HG02763 (cell line): ENCODE results near the gene SRSF5.

ENCODE experiments used
- ATAC-seq: cut with Tn5 transposase; IDR thresholded peaks from one replicate; pipeline ENCODE4 v1.9.1; 2021; ENCODE audit warnings: mild to moderate bottlenecking, moderate library complexity; ENCODE audit not compliant: unreplicated experiment

The SRSF5 gene

DNA sequence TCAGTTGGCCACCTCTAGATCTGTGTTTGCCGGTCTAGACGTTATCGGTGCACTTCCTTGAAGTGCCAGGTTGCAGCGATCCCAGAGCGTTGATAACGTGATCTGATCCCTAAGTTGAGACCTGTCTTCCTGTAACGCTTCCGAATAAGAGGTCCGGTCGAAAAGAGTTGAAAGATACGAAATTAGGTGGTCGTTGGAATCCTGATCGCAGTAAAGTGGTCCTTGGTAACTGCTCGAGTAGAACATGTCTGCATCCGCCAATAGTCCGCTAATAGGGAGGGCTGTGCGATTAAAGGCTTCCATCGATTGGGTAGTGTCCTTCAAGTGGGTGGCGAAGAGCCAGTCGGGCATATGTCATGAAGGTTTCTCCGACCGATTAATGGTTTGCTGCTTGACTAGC is 2.7 kb downstream of the SRSF5 start:
- ATAC-seq = no peak

DNA sequence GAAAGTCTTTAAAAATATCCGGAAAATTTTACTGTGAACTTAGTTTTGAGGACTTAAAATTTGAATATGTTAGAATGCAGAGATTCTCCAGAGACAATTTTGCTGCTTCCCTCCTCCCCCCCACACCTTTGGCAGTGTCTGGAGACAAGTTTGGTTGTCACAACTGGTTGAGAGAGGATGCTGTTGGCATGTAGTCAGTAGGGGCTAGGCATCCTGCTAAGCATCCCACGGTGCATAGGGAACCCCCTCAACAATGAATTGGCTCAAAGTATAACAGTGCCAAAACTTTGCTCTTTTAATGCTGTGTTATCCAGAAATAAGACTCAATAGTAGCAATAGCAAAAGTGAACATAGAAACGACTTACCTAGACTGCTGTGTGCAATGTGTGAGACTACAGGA is 3.6 kb downstream of the SRSF5 start:
- ATAC-seq = no peak

DNA sequence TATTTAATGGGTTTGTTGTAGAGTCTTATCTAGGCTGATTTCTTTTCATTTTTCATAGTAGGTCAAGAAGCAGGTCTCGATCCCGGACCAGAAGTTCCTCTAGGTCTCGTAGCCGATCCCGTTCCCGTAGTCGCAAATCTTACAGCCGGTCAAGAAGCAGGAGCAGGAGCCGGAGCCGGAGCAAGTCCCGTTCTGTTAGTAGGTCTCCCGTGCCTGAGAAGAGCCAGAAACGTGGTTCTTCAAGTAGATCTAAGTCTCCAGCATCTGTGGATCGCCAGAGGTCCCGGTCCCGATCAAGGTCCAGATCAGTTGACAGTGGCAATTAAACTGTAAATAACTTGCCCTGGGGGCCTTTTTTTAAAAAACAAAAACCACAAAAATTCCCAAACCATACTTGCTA is 4.2 kb downstream of the SRSF5 start:
- no peak for ATAC-seq

DNA sequence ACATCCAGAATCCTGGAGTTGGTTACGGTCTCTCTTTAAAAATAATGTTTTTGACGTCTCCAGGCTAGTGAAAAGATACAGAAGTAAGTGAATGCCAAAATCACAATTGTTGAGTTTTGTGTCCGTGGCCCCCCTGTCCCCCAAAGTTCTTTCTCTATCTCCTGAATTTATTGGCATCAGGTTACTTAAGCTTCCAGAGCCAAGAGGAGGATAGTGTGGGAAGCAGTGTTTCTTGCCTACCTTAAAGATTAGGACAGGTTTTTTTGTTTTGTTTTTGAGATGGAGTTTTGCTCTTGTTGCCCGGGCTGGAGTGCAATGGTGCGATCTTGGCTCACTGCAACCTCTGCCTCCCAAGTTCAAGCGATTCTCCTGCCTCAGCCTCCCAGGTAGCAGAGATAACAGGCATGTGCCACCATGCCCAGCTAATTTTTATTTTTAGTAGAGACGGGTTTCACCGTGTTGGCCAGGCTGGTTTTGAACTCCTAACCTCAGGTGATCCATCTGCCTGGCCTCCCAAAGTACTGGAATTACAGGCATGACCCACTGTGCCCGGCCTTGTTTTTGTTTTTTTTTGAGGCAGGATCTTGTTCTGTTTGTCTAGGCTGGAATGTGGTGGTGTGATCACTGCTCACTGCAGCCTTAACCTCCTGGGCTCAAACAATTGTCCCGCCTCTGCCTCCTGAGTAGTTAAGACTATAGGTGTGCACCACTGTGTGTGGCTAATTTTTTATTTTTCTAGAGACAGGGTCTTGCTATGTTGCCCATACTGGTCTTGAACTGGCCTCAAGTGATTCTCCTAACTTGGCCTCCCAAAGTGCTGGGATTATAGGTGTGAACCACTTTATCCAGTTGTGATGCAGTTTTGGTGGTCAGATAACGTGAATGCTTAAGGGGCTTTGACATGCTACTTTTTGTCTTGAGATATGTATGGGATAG is 5.4 kb downstream of the SRSF5 start:
- ATAC-seq = no peak

DNA sequence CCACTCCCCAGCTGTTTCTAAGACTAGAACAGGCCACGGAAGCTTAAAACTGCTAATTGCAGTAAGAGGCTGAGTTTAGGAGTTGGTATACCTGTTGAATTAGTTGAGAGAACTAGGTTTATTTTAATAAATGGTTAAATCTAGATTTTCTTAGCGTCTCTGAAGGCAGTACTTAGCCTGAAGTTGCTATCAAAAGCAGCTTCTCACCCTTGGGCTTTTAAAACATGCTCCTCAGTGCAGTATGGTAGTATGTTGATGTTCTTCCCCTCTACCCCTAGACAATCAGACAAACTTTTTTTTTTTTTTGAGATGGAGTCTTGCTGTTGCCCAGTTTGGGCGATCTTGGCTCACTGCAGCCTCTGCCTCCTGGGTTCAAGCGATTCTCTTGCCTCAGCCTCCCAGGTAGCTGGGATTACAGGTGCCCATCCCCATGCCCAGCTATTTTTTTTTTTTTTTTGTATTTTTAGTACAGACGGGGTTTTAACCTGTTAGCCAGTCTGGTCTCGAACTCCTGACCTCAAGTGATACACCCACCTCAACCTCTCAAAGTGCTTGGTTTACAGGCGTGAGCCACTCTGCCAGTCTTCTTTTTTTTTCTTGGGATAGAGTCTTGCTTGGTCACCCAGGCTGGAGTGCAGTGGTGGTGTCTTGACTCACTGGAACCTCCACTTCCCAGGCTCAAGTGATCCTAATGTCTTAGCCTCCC is 6.8 kb downstream of the SRSF5 start:
- ATAC-seq = no peak

DNA sequence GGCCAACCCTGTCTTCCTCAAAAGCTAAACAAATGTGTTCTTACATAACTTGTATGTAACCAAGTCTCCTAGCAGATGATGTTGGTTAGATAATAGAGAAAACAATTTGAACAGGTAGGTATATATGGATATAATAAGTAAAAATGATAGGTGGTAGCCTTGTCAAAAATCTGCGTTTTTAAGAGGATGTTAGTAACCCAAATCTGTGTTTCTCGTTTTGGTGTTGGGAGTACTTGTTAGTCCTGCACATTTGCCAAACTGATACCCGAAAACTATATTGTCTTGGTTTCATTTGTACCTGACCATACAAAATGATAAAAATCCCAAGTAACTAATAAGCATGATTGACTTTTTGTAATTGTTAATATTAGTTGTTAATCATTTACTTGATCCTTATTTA is 8.1 kb downstream of the SRSF5 start:
- no peak for ATAC-seq

DNA sequence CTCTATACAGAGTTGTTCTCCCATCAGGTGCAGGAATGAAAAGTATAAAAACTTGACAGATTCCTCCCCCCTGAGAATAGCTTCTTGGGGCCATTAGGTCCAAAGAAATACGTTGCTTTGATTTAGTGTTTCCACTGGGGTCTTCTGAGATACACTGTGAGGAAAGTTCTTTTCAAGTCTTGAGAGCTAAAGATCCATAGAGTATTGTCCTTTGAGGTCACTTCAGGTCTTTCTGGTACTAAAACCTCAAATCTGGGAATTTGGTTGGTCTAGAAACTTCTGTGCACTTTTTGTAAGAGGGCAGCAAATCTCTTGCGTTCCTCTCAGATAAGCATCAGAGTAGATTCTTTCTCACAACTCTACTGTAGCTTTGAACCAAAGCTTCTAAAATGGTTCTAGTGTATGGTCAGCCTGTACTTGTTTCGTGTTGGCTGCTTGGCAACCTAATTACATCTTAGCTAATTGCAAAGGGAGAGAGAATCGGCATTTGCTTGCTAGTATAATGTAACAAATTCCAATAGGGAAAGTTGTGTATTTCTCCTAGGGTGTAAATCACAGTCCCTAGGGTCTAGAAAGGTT is 10.0 kb downstream of the SRSF5 start:
- no peak for ATAC-seq

DNA sequence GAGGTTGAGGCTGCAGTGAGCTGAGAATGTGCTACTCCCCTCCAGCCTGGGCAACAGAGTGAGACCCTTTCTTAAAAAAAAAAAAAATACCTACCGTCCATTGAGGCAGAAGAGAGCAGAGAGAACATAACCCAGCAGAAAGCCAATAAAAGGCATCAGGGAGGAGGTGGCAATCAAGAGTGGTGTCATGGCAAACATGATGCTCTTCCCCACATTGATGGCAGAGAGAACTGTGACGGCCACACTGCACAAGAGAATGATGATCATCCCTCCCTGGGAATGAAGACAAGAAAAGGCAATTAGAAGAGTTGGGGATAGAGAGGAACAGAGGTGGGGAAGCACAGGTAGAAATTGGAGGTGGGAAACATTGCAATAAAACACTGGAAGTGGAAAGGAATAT is 12.1 kb downstream of the SRSF5 start:
- ATAC-seq = no peak

DNA sequence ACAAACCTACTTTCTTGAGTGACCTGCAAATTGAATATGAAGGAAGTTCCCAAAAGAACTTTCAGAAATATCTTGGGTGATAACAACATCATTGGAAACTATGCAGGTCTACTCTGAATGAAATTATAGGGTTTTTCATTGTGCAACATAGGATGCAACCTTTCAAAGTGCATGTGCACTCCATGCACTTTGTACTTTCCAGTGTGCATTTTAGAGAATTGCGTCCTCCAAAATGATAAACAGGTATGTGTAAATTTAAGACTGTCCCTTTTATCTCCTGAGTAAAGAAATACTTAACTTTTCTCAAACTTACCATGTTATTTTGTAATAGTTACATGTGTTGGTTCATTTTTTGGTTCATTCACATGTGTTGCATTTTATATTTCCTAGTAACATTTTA is 13.2 kb downstream of the SRSF5 start:
- ATAC-seq = no peak

DNA sequence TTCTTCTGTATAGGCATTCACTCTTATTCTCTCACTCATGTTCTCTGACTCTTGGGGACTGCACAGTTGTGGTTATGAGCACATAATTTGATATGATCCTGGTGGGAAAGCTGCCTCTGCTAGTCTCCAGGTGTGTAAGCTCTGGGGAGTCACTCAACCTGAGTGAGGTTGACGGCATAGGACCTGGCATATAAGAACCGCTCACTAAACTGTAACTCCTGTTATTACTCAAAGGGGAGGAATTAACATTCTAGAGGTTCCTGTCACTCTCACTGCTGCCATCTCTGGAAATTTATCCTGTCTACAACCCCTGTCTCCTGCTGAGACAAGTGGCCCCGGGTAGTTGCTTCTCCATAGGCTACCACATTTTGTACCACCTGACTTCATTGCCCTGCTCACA is 14.0 kb downstream of the SRSF5 start:
- ATAC-seq = no peak

DNA sequence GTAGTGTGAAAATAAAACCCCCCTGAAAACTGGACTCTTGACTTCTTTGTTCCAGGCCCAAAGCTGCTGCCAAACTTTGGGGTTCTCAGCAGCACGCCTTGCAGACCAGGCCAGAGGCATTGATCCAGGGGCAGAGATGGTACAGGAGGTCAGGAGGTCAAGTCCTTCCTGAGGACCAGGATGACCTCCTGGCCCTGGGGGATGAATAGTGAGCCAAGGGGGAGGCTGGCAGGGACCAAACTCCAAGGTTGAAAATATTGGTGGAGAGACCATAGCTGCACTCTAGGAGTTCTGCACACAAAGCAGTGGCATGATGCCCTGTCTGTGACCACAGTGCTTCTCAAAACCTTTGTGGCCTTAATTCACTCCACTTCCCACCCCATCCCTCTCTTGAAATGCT is 18.0 kb downstream of the SRSF5 start:
- no peak for ATAC-seq

DNA sequence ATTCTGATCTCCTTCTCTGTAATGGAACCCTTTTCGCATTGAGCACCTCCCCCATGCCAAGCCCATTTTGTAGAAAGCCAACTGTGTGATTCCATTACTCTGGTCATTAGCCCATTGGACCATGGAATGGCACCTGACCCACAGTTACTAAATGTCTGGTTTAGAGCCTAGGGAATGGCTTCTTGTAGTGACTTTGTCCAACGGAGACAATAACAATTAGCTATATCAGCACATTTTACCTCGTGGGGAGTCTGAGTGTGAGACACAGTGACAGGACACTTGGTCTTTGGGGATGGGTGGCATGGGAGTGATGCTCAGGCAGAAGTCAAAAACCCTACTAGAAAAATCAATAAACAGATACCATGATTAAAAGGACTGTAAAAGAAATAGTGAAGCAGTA is 19.7 kb downstream of the SRSF5 start:
- ATAC-seq = no peak

DNA sequence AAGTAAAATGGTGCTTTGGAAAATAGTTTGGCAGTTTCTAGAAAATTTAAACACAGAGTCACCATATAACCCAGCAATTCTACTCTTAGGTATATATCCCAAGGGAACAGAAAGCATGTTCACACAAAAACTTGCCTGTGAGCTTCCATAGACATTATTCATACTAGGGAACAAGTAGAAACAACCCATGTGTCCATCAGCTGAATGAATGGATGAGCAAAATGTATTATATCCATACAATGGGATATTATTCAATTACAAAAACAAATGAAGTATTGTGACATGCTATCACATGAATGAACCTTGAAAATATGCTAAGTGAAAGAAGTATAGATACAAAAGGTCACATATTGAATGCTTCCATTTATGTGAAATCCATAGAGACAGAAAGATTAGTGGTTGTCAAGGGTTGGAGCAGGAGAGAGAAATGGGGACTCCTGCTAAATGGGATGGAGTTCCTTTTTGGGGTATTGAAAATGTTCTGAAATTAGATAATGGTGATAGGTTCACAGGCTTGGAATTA is 22.2 kb downstream of the SRSF5 start:
- no peak for ATAC-seq

DNA sequence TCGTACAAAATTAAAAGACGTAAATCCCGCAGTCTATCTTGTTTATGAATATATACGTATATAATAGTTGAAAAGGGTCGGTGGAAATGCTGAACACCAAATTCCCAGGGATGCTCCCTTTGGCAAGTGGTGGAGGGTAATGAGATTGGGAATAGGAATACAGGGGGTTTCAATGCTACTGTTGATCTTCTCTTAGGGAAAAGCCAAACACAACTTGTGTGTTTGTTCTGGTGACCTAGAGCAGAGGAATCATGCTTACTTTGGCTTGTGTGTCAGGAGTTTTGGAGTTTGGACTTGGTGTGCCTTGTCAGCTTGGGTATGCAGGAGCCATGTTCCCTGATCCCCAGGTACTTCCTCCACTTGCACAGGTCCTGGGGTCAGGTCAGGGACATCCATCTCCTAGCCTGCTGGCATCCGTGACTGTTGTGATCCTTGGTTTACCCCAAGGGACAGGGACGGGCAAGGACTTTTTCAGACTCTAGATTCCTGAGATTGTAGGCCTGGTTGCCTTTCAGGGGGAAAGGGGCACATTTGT is 26.0 kb downstream of the SRSF5 start:
- no peak for ATAC-seq

DNA sequence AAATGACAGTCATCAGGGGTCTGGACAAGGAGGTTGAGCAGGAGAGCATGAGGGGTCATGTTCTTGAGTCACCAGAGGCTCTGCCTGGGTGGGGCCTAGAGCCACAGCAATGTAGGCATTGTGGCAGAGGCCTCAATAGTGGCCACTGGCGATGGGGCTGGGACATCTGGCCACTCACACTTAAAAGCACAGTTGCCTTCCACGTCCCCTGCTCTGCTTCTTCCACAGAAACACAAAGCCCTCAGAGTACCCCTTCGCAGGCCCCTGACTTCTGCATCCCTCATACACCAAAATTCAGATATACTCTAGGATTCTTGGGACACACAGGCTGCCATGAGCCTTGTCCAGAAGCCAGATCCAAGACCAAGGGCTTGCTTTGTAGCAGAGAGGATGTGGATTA is 27.8 kb downstream of the SRSF5 start:
- ATAC-seq = no peak

DNA sequence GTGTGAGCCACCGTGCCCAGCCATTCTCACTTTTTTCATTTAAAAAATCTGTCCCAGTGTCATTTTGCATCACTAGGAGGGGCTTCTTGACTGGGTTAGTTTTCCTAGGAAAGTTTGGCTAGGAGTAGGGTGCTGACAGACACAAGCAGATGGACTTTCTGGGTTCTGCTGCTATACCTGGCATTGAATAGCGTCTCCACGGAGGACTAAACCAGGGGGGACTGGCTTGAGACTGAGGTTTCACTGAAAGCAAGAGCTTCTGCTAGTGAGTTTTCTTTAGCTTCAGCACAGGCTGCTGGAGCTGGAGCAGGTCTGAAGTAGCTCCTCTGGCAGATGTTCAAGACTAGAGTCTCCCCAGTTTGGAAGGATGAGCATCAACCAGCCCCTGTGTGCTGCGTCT is 28.7 kb downstream of the SRSF5 start:
- no peak for ATAC-seq

DNA sequence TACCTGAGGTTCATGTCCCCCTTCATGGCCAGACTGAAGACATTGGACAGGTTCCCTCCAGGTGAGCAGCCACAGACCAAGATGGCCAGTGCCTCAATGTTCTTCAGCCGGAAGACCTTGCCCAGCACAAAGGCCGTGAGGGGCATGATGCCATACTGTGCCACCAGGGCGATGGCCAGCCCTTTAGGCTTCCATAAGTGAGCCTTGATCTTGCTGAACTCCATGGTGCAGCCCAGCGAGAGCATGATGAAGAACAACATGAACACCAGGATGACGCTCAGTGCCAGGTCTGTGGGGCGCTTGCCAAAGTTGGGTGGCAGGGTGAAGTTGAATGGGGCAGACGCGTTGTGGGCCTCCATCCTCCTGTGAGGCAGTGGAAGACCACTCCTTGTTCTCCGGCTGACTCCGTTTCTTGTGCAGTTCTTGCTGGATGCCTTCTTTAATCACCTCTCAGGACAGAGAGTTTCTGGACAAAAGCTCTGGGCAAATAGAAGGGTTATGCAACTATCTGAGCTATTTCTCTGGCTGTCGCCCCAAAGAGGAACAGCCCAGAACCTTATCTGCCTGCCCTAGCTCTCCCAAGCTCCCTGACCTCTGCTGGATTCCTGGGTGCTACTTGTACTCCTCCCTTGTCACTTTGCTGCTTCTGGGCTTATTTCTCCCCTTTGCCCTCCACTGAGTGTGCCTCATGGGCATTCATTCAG is 30.0 kb downstream of the SRSF5 start, which contains the start of gene SLC10A1:
TSS of gene SLC10A1 (minus strand) at position 445 of the 704 bp plus-strand sequence. CDS start at position 359, 86 bp downstream.
- ATAC-seq = no peak

DNA sequence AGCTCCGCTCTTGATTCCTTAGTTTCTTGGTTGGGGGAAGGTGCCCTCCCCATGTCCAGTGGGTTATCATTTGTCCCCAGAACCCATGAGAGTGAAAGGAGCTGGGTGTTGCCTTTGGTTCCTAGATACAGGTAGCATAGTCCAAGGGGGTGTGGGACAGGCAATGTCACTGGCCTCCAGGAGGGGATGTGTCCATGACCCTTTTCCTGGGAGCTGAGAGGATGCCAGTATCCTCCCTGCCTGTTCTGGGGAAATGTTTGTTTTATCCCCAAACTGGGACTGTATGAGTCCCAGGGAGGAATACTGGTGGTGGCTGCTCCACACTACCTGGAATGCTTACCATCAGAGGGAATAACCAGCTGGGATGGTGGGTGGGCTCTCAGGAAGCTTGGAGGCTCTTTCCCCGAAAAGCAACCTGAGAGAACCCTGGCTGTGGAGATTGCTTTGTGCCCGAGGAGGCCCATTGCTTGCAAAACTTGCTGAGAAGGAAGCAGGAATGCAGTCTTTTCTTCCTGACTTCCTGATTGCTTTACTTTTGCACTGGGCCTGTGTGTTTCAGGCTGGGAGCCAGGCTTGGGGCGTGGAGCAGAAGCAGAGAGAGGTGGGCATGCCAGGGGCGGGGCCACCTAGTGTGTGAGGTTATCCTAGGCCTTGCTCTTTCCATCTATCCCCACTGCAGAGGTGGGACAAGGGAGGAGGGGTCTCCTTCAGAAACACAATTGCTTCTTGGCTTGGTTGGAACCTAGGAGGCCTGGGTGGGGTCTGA is 30.8 kb downstream of the SRSF5 start:
- ATAC-seq = no peak

DNA sequence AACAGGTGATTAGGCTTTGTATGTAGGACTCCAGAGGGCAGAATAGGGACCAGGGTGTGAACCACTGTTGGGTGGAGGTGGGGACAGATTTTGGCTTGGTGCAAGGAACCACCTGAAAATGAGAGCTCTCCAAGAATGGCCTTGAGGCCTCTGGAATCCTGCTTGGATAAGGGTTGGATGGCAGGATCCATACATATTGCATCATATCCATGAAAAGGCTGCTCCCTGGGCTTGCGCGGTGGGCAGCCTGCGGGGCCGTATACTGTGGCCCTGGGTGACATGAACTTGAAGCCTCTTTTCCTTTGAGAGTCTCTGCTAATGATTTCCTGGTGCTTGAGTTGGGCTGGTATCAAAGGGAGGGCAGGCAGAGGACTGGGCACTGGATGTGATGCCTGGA is 31.4 kb downstream of the SRSF5 start:
- no peak for ATAC-seq

DNA sequence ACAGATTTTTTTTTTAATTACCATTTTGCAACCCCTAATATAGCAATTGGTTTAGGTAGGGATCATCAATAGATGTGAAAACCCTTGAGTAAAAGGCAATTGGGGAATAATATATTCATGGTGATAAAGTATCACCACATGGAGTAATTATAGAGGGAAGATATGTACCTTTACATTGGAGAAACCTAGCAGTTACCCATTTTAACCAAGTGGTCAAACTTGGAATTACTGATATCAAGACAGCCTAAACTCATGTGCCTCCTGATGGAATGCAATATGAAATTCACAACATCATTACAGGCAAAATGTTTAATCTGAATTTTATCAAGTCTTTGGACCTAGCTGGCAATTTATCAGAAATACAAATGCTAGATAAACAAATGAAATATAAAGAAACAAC is 36.8 kb downstream of the SRSF5 start:
- ATAC-seq = no peak
